ENCODE results near the gene DOP1B. TPM values are rescaled to one million over a fixed set of nuclear protein-coding genes. Genes with fewer than 3 reads are reported as not detected.

Gene DOP1B
- total and polyA plus RNA-seq, 10 of the 15 experiments (the other 5 are each of a cell fraction or from before 2014, with no cell fraction given) = 1.2 to 12.2 (median 4.3) TPM

- no peaks in the 10 kb centered on the region for H4K20me1 ChIP-seq (ENCODE audit: control insufficient read depth, insufficient read depth)
- no peaks in the 10 kb centered on the region for H3K36me3 ChIP-seq (ENCODE audit: control insufficient read depth in 2 of 2, insufficient read depth in 2 of 2, low read length in 1 of 2)
- H3K27me3 ChIP-seq (replicated peaks in 1 of 2; ENCODE audit: control insufficient read depth in 2 of 2, insufficient read depth in 2 of 2, low read length in 1 of 2) = no peaks in the 10 kb centered on the region
- intact Hi-C loops (cut with micrococcal nuclease; ENCODE audit: unreplicated experiment) = no loop called here
- H3K27ac ChIP-seq (ENCODE audit: control insufficient read depth, insufficient read depth) = no peak overlapping the region
- ChIA-PET SMC1A (ENCODE audit: uncharacterized antibody, unreplicated experiment) (no interaction called here), POLR2A (interaction anchor here (0.6 kb wide), 1 partner anchor 340 kb away, joined by 5 read pairs; no protein-coding TSS in a partner anchor), CTCF (interaction anchor here (1.0 kb wide), 1 partner anchor 11 kb away, joined by 3 read pairs; no protein-coding TSS in a partner anchor), RAD21 (ENCODE audit: unreplicated experiment) (no interaction called here)
- H3K4me2 ChIP-seq (ENCODE audit: control insufficient read depth, insufficient read depth) = no peak overlapping the region
- no peak for FAIRE-seq
- in situ Hi-C loops (cut with MboI) = no loop called here
- no peak overlapping the region for H3K9ac ChIP-seq (ENCODE audit: control insufficient read depth, insufficient read depth, low read length)
- H3K9me3 ChIP-seq (replicated peaks; ENCODE audit: control insufficient read depth, insufficient read depth, low read length) = no peaks in the 10 kb centered on the region
- BruUV-seq (replicated peaks) = no TSS peak
- H3K4me3 ChIP-seq = no peak overlapping the region
- H2AFZ ChIP-seq (ENCODE audit: control insufficient read depth, low read depth, low read length) = no peak overlapping the region
- WGBS (ENCODE audit: insufficient coverage, insufficient replicate concordance, low lambda C conversion rate, missing lambda C conversion rate) = 79% methylated on average over 7 of the region's 7 CpGs
- ATAC-seq = no peak
- DNase-seq (ENCODE audit: low read depth, low spot score) = no peak
- no peaks in the 10 kb centered on the region for H3K79me2 ChIP-seq (ENCODE audit: control insufficient read depth, insufficient read depth, low read length)
- H3K4me1 ChIP-seq (ENCODE audit: control insufficient read depth, insufficient read depth, low read length) = peaks cover under 1% of the 10 kb centered on the region
- TF ChIP-seq SPI1 (IDR thresholded peaks at IDR 0.05; ENCODE audit: borderline replicate concordance, insufficient read depth, low read depth, low read length) = no peak
- TF ChIP-seq NKRF (conservative IDR thresholded peaks at IDR 0.05) = no peak
- no peak for TF ChIP-seq NFIC (IDR thresholded peaks at IDR 0.05; ENCODE audit: low read depth, low read length)
- no peak for TF ChIP-seq E4F1 (IDR thresholded peaks at IDR 0.05; ENCODE audit: borderline replicate concordance, partially characterized antibody)
- TF ChIP-seq ZBTB4 (CRISPR knock-in tag; IDR thresholded peaks at IDR 0.05) = no peak
- TF ChIP-seq ZNF592 (IDR thresholded peaks at IDR 0.05) = no peak
- no peak for TF ChIP-seq PBX3 (IDR thresholded peaks at IDR 0.05; ENCODE audit: insufficient replicate concordance, low read depth, low read length)
- TF ChIP-seq HDAC6 (IDR thresholded peaks at IDR 0.05; ENCODE audit: unreplicated experiment) = no peak
Observed at GRCh38 chr21:36175771-36176565, 19.3 kb downstream of the DOP1B start.
